Ishikawa (cell line): ENCODE data around the gene GFY.

Source experiments
- CREB1 ChIP-seq: IDR thresholded peaks from 2 replicates; pipeline ENCODE4 v1.6.1; 2012; ENCODE audit warnings: low read depth
- NFIC ChIP-seq: IDR thresholded peaks from 2 replicates; pipeline ENCODE4 v1.6.1; 2012
- REST ChIP-seq: IDR thresholded peaks from 2 replicates; pipeline ENCODE4 v1.6.1; 2012; ENCODE audit warnings: low read depth, mild to moderate bottlenecking
- TAF1 ChIP-seq: IDR thresholded peaks from 2 replicates; pipeline ENCODE4 v1.6.1; 2012; ENCODE audit warnings: low read depth, mild to moderate bottlenecking
- TEAD4 ChIP-seq: IDR thresholded peaks from 2 replicates; pipeline ENCODE4 v1.6.1; 2012
- YY1 ChIP-seq: IDR thresholded peaks from 2 replicates; pipeline ENCODE4 v1.6.1; 2012; ENCODE audit warnings: low read depth

DNA sequence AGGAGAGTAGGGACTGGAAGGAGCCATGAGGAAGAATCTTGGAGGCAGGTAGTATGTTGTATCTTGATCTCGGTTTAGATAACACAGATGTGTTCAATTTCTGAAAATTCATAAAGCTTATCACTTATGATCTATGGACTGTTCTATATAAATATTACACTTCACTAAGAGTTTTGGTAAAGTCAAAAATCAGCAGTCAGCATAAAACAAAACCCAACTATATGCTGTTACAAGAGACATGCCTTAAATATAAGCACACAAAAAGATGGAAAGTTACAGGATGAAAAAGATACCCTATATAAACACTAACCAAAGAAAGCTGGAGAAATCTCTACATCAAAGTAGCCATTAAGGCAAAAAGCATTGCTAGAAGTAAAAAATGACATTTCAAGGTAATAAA, 41.6 kb upstream of the GFY start:
- TF ChIP-seq TAF1: no peak
- TF ChIP-seq CREB1: no peak
- no peak for TF ChIP-seq REST
- no peak for TF ChIP-seq NFIC
- TF ChIP-seq TEAD4: no peak
- no peak for TF ChIP-seq YY1
